Ecto neural progenitor cell (in vitro differentiated cells): ENCODE results near the gene KIAA1755.
"Not testable (repeated sequence)": the region's sequence is repeated elsewhere in the genome, so short reads cannot be mapped to it uniquely, and the experiment has no call there.

Experiments used
- DNase-seq: peaks from one replicate; pipeline ENCODE4 v3.0.0-alpha.2; 2018; ENCODE audit warnings: low spot score

Gene KIAA1755

GRCh38 chr20:38266426-38266825 lies 5.9 kb upstream of the KIAA1755 start:
- DNase-seq: no peak

- no peak for DNase-seq
Measured at GRCh38 chr20:38262931-38263330, 2.4 kb upstream of the KIAA1755 start.

DNA sequence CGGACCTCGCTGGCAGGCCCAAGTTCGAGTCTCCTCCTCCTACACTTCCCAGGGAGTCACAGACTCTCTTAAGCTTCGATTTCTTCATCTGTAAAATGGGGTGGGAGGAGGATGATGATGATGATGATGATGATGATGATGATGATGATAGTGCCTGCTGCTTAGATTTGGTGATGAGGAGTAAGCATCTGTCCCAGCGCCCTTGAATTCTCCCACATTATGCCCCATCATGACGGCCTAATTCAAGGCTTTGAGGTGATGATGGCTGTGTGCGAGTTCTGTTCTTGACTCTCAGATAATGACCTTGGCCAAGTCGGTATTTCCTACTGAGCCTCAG lies 487 bp upstream of the KIAA1755 start:
- DNase-seq: no peak

- DNase-seq: no peak
Measured at GRCh38 chr20:38260025-38260377, 534 bp downstream of the KIAA1755 start.

DNA sequence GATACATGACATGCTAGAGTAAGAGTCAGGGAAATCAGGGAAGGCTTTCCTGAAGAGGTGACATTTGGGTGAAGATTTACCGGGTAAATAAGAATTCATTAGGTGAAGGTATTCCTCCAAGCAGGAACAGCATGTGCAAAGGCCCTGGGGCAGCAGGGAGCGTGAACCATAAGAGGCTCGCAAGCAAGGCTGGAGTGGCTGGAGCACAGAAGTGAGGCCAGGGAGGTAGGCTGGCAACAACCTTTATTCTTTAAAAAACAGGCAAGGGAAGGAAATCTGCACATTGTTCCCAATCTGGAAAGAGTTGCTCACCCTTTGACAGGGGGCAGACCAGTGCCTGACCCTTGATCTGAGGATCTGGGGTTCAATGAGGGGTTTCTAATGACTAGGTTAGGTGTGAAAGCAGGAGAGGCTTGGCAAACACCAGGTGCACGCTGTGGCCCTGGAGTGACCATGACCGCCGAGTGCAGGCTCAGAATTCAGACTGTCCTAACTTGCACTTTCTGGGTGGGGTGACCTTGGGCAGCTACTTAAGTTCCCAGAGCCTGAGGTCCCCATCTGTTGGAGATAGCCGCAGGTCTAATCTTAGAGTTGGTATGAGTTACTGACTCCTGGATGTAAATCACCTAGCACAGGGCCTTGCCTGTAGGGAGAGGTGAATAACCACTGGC lies 1.9 kb downstream of the KIAA1755 start:
- no peak for DNase-seq

DNA sequence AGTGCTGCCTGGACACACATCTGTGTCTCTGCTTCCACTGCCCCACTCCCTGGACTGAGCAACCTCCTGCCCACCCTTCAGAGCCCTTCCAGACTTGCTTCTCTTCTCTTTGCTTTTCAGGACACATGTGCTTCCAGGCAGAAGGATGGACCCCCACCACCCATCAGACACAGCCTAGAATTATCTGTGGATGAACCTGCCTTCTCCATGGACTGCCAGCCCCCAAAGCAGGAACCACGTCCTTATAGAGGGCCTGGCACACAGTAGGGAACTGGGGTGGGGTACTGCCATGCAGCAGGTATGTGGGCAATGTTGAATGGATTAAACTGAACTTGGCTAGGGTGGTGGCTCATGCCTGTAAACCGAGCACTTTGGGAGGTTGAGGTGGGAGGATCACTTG lies 3.6 kb downstream of the KIAA1755 start:
- DNase-seq: no peak

DNA sequence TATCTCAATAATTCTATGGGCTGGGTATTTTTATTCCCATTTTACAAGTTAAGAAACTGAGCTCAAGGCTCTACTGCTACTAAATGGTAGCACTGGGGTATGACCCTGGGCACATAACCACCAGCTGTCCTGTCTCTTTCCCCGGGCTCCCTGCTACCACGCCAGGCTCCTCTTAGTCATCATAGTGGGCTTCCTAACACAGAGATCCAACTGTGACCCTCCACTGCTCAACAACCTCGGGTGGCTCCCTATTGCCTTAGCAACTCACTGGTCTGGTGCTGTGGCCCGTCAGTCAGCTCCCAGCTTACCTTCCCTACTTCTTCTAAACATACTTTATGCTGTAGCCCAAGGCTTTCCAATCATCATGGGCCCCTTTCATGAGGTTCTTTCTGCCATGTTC lies 4.5 kb downstream of the KIAA1755 start:
- no peak for DNase-seq

DNA sequence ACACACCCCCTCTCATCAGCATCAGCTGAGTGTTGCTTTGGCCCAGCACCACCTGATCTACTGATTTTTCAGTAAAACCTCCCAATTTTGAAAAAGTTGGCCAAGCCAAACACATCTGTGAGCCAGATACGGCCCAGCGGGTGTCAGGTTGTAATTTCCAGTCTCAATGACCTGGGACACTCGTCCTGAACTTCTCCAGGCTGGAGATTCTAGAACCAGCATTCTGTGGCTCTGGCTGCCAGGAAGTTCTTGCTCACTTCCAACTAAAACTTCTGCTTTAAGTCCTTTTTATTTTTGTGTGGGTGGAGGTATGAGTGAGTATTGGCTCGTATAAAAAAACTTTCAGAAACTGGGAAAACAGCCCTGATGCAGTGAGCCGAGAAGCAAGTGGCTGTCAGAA lies 5.1 kb downstream of the KIAA1755 start:
- DNase-seq: no peak

- DNase-seq: not testable (repeated sequence)
Measured at GRCh38 chr20:38254621-38255020, 5.9 kb downstream of the KIAA1755 start.

DNA sequence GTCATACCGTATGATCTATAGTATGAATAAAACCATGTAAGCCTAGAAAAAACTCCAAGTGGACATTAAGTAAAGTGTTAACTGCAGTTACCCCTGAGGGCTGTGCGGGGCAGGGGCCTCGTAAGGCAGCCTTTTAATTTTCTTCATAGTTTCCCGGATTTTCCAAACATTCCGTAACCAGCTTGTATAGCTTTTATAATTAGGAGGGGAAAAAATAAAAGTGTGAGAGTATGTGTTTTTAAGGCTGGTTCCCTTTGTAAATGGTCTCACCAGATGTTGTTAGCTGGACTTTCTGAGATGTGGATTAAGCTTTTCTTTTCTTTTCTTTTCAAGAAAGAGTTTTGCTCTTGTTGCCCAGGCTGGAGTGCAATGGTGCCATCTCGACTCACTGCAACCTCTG lies 7.0 kb downstream of the KIAA1755 start:
- no peak for DNase-seq

GRCh38 chr20:38252292-38253288 lies 7.9 kb downstream of the KIAA1755 start:
- no peak for DNase-seq

DNA sequence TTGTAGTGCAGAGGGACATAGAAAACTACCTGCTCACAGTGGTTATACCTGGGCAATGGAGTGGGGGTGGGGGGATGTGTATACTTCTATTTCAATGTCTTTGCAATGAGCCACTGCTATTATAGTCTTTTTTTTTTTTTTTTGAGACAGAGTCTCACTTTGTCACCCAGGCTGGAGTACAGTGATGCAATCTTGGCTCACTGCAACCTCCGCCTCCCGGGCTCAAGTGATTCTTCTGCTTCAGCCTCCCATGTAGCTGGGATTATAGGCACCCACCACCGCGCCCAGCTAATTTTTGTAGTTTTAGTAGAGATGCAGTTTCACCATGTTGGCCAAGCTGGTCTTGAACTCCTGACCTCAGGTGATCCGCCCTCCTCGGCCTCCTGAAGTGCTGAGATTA lies 9.1 kb downstream of the KIAA1755 start:
- DNase-seq: not testable (repeated sequence)

DNA sequence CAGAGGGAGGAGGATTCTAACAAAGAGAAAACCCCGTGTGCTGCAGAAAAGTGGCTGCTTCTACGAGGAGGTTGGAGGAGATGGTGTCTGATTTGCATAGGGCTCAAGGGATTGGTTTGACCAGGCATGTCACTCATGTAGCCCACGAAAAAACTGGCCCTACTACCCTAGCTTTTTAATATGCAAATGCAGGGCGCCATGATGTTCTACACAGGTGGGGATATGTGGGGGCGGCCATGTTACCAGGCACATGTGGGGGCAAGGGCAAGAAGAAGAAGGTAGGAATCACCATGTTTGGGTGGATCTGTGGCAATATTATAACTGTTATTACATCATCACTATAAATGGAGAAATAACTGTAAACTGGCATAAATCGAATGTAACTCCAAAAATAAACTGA lies 9.9 kb downstream of the KIAA1755 start:
- DNase-seq: no peak

DNA sequence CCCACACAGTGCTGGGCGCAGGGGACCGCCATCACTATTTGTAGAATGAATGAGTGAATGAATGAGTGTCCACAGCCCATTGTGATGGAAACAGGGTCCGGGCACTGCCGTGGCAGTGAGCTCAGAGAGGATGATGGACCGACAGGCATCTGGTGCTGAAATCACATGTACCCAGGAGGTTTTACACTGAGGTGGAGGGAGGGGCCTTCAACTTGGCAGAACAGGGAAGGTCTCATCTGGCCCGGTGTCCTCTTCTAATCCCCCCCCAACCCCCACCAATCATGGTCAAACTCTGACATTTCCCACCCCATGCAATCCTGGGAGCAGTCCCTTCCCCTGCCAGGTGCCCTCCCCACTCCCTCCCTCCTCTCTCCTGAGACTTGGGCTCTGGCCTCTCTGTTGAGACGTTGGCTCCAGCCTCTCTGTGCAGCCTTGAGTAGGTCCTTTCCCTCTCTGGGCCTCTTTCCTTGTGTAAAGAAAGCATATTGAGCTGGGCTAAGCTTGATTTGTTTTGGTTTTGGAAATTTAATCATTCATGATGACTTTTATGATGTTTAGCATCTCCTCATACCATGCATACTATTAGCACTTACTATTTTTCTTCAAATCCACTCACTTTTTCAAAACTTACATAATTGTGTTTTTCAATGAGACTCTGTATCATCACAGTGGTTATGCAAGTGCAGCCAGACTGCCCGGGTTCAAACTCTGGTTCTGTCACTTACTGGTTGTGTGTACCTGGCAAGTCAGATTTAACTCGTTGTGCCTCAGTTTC lies 10.8 kb downstream of the KIAA1755 start:
- DNase-seq: no peak

- DNase-seq: no peak
Measured at GRCh38 chr20:38248133-38248532, 12.4 kb downstream of the KIAA1755 start.

- DNase-seq: not testable (repeated sequence)
Measured at GRCh38 chr20:38247725-38248124, 12.8 kb downstream of the KIAA1755 start.

DNA sequence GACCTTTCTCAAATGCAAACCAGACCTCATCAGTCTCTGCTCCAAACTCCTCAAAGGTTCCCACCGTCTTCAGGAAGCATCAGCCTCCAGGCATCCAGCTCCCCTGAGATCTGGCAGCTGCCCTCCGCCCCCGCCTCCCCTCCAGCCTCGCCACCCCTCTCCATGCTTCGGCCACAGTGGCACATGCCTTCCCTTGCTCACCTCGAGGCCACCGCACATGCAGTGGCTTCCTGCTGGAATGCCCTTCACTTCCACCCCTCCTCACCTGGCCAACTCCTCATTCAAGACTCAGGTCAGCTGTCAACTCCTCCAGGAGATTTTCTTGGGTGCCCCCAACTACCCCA lies 13.4 kb downstream of the KIAA1755 start:
- no peak for DNase-seq

GRCh38 chr20:38246357-38247165 lies 14.0 kb downstream of the KIAA1755 start:
- no peak for DNase-seq

DNA sequence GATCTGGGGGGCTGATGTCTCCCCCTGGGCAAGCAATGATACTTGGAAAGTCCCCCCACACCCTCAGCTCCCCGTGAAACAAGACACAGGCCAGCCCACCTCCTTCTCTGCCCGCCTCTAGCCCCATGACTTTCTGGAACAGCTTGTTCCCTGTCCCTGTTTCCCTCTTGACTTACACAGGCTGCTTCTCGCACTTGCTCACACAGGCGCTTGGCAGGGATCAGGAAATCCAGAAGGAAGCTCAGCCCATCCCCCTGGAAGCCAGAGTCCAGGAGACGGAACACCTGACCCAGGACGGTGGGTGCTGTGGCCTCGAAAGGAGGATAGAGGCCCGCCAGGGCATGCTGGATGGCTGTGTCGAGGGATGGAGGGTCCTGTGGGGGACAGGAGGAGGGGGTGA lies 14.8 kb downstream of the KIAA1755 start:
- no peak for DNase-seq

DNA sequence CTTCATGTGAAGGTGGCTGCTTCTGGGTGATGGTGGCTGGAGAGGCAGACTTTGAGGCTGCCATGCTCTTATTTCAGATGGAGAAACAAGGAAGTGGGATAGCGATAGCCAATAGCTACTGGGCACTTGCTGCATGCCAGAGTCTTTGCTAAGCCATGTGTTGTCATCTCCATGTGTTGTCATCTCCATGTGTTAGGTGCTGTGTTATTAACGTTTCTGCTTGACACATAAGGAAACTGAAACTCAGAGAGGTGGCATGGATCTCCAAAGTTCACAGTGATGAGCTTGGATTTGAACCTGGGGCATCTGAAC lies 16.9 kb downstream of the KIAA1755 start:
- DNase-seq: no peak

GRCh38 chr20:38242848-38243708 lies 17.5 kb downstream of the KIAA1755 start:
- no peak for DNase-seq
